CD4-positive, alpha-beta T cell (primary cell): ENCODE results near the gene ADGRB3. TPM values are rescaled to one million over a fixed set of nuclear protein-coding genes. Genes with fewer than 3 reads are reported as not detected.

Experiments used
- ATAC-seq: fragments of 200-7000 bp; cut with Tn5 transposase; one replicate; pipeline ENCODE4 v1.10.0; 2022; ENCODE audit warnings: mild to moderate bottlenecking; ENCODE audit not compliant: poor library complexity
- CTCF ChIA-PET: fragments of 350-600 bp; sonication (Branson Sonifier 250); formaldehyde crosslinking; loops from one replicate; lab custom pipeline; 2021; ENCODE audit warnings: antibody characterized with exemption, inconsistent platforms; lab: Charles Lee
- POLR2A ChIA-PET: fragments of 350-600 bp; sonication (Branson Sonifier 250); formaldehyde crosslinking; loops from one replicate; lab custom pipeline; 2021; ENCODE audit warnings: antibody characterized with exemption, inconsistent platforms; lab: Charles Lee
- DNase-seq, 14 experiments: peaks; one replicate each; pipeline ENCODE4 v3.0.0-alpha.2; 2013 to 2020; ENCODE audit warnings: mixed read lengths in 2 of 14
- H3K27ac ChIP-seq, 2 donors: one replicate each; pipeline versions ENCODE4 v1.5.1 to v1.7.0; 2013; ENCODE audit warnings: low read length in 2 of 2, low read depth in 1 of 2, mild to moderate bottlenecking in 1 of 2
- H3K27me3 ChIP-seq, 2 experiments: 1 replicate in 1 of 2; 2 replicates in 1 of 2; pipeline versions ENCODE4 v1.6.1 to v1.7.0; 2013; ENCODE audit warnings: low read length in 2 of 2, control low read depth in 1 of 2, mild to moderate bottlenecking in 1 of 2, moderate library complexity in 1 of 2; ENCODE audit not compliant: insufficient read depth in 2 of 2, control insufficient read depth in 1 of 2
- H3K36me3 ChIP-seq: one replicate; pipeline ENCODE4 v1.6.1; 2013; ENCODE audit warnings: low read length, control low read depth; ENCODE audit not compliant: insufficient read depth
- H3K4me1 ChIP-seq: one replicate; pipeline ENCODE4 v1.6.1; 2013; ENCODE audit warnings: low read length, control low read depth; ENCODE audit not compliant: insufficient read depth
- H3K4me3 ChIP-seq: one replicate; pipeline ENCODE4 v1.5.1; 2013; ENCODE audit warnings: mild to moderate bottlenecking, low read length, moderate library complexity
- H3K9me3 ChIP-seq, 2 experiments: 1 replicate in 1 of 2; 2 replicates in 1 of 2; pipeline versions ENCODE4 v1.6.1 to v1.7.0; 2013; ENCODE audit warnings: low read length in 2 of 2, mild to moderate bottlenecking in 2 of 2, control low read depth in 1 of 2, moderate library complexity in 1 of 2; ENCODE audit not compliant: control insufficient read depth in 1 of 2, insufficient read depth in 1 of 2
- H3K27ac Mint-ChIP-seq: one replicate; pipeline ENCODE4 v1.8.0; 2020; ENCODE audit warnings: mixed read lengths
- H3K27me3 Mint-ChIP-seq: one replicate; pipeline ENCODE4 v1.8.0; 2021; ENCODE audit warnings: mixed read lengths
- H3K36me3 Mint-ChIP-seq: one replicate; pipeline ENCODE4 v1.8.0; 2021; ENCODE audit warnings: low read depth, mixed read lengths
- H3K4me1 Mint-ChIP-seq: one replicate; pipeline ENCODE4 v1.8.0; 2021; ENCODE audit warnings: low read depth, mixed read lengths
- H3K4me3 Mint-ChIP-seq: one replicate; pipeline ENCODE4 v1.8.0; 2020; ENCODE audit warnings: mild to moderate bottlenecking, mixed read lengths
- H3K9me3 Mint-ChIP-seq: one replicate; pipeline ENCODE4 v1.8.0; 2020; ENCODE audit warnings: mixed read lengths
- intact Hi-C, 2 experiments: fragments of 100-400 bp; cut with DNase I in 1 of 2; cut with micrococcal nuclease in 1 of 2; formaldehyde crosslinking; loops; one replicate each; pipeline versions ENCODE4 v1.15.1 to v1.9.0; 2023 to 2025; cut with DNase I, micrococcal nuclease
- total RNA-seq, 174 experiments: library from RNA in 2 of 174; stranded (reverse) in 2 of 174; gene quantifications; one replicate each; pipeline ENCODE4 v1.2.3 and lab custom pipeline; 2021 to 2026
- TF ChIP-seq, protein P1 (sequence below): fragments of 200-600 bp; IDR thresholded peaks from one replicate; pipeline ENCODE4 v1.8.0; 2022; ENCODE audit warnings: antibody characterized with exemption, mild to moderate bottlenecking

Gene ADGRB3
- total RNA-seq, 2 experiments from 2014 or later = not detected

DNA sequence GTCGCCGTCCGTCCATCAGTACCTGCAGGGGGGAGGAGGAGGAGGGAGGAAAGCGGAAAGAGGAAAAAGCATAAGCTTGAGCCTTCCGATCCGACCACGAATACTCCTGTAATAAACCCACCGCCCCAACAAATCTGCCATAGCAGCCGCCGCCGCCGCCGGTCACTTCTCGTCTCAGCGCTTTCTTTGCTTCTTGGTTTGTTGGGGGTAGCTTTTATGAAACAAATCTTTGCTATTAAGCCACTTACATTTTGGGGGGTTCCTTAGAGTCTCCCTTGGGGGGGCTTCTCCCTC, 277 bp downstream of the ADGRB3 start:
- Mint-ChIP-seq H3K36me3 (no peaks in the 10 kb centered on the region), H3K27ac (no peak overlapping the region), H3K27me3 (peaks cover 64% of the 10 kb centered on the region), H3K4me1 (peaks cover 23% of the 10 kb centered on the region), H3K4me3 (peak overlapping the region; percentile 79), H3K9me3 (no peaks in the 10 kb centered on the region)
- Histone ChIP-seq H3K27ac (no peak overlapping the region), H3K4me3 (peak overlapping the region; percentile 44), H3K36me3 (no peaks in the 10 kb centered on the region), H3K9me3 (peaks cover 0 to 4% of the 10 kb centered on the region in 2 experiments), H3K27me3 (peaks cover 15 to 40% of the 10 kb centered on the region in 2 experiments), H3K4me1 (peaks cover 12% of the 10 kb centered on the region)
- ChIA-PET CTCF (no interaction called here), POLR2A (no interaction called here)
- DNase-seq = no peak
- intact Hi-C loops = loop anchor here in 1 of 2 experiments (10.0 kb wide), 1 partner anchor 1469 kb away; no protein-coding TSS in a partner anchor
- TF ChIP-seq, protein P1, sequence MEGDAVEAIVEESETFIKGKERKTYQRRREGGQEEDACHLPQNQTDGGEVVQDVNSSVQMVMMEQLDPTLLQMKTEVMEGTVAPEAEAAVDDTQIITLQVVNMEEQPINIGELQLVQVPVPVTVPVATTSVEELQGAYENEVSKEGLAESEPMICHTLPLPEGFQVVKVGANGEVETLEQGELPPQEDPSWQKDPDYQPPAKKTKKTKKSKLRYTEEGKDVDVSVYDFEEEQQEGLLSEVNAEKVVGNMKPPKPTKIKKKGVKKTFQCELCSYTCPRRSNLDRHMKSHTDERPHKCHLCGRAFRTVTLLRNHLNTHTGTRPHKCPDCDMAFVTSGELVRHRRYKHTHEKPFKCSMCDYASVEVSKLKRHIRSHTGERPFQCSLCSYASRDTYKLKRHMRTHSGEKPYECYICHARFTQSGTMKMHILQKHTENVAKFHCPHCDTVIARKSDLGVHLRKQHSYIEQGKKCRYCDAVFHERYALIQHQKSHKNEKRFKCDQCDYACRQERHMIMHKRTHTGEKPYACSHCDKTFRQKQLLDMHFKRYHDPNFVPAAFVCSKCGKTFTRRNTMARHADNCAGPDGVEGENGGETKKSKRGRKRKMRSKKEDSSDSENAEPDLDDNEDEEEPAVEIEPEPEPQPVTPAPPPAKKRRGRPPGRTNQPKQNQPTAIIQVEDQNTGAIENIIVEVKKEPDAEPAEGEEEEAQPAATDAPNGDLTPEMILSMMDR = no peak
- no peak for ATAC-seq

DNA sequence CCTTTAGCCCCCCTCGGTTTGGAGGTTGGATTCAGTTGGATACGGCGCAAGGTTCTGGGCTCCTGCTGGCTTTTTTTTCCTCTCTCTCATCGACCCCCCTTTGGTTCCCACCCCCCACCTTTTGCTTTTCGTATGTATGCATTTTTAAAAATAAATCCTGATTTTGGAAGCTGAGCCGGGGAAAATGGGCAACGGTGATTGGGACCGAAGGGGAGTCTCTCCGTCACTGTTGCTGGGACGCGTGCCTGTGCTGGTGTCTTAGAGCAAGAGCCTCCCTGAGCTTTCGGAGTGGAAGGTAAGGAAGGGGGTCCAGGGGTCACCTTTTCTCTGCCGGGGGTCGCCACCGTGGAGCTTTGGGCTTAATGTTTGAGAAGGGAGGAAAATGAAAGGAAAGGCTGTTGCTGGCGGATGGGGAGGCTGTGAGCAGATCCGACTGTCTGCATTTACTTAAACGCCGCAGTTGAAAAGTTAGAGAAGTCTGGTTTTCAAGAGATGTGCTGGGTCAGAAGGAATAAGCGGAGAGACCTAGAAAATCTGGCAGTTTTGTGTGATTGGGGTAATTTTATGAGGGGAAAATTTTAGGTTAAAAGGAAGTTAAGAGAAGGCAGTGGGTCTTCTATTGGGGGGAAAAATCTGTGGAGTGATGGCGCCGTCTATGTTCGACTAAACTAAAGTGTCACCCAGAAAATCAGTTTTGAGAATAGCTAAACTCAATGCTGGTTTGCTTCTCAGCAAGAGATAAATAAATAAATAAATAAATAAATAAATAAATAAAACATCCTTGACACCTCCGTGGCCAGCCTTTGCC, 828 bp downstream of the ADGRB3 start:
- no peak overlapping the region for H3K27ac ChIP-seq
- POLR2A ChIA-PET = no interaction called here
- Mint-ChIP-seq H3K9me3 (no peaks in the 10 kb centered on the region), H3K27ac (no peak overlapping the region), H3K27me3 (peaks cover 64% of the 10 kb centered on the region), H3K36me3 (no peaks in the 10 kb centered on the region), H3K4me3 (peak overlapping the region; percentile 79), H3K4me1 (peaks cover 23% of the 10 kb centered on the region)
- H3K27me3 ChIP-seq = peaks cover 15 to 40% of the 10 kb centered on the region in 2 experiments
- peak overlapping the region; percentile 44 for H3K4me3 ChIP-seq
- H3K9me3 ChIP-seq = peaks cover 0 to 4% of the 10 kb centered on the region in 2 experiments
- ATAC-seq = no peak
- intact Hi-C loops = loop anchor here in 1 of 2 experiments (10.0 kb wide), 1 partner anchor 1469 kb away; no protein-coding TSS in a partner anchor
- peaks cover 12% of the 10 kb centered on the region for H3K4me1 ChIP-seq
- DNase-seq = no peak
- CTCF ChIA-PET = no interaction called here
- no peaks in the 10 kb centered on the region for H3K36me3 ChIP-seq
- TF ChIP-seq, protein P1 = no peak

DNA sequence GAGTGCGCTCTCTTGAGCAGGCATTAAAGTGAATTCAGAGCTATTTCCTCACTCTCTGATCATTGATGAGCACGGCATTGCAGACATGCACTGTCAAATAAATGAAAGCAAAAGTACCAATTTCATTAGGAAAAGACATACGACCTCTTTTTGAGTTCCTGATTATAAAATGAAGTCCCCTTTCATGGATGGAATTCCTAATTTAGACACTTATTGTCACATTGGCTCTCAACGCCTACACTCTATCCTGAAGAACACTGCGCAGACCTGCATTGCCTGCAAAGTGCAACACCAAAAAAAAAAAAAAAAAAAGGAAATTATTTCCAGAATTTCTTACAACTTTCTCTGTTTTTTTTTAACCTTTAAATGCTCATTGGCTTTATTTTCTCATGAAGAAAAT, 1.6 kb downstream of the ADGRB3 start:
- H3K27me3 Mint-ChIP-seq = peaks cover 69% of the 10 kb centered on the region
- H3K27ac Mint-ChIP-seq = no peak overlapping the region
- CTCF ChIA-PET = no interaction called here
- DNase-seq (no peak), ATAC-seq (no peak)
- intact Hi-C loops = loop anchor here in 1 of 2 experiments (10.0 kb wide), 1 partner anchor 1468 kb away; no protein-coding TSS in a partner anchor
- H3K27me3 ChIP-seq = peaks cover 15 to 37% of the 10 kb centered on the region in 2 experiments
- no peaks in the 10 kb centered on the region for H3K36me3 ChIP-seq
- H3K4me1 ChIP-seq = peaks cover 12% of the 10 kb centered on the region
- H3K4me1 Mint-ChIP-seq = peaks cover 23% of the 10 kb centered on the region
- H3K9me3 ChIP-seq = peaks cover 0 to 4% of the 10 kb centered on the region in 2 experiments
- H3K9me3 Mint-ChIP-seq = no peaks in the 10 kb centered on the region
- H3K4me3 Mint-ChIP-seq = no peak overlapping the region
- no peak overlapping the region for H3K4me3 ChIP-seq
- H3K27ac ChIP-seq = no peak overlapping the region
- POLR2A ChIA-PET = no interaction called here
- no peaks in the 10 kb centered on the region for H3K36me3 Mint-ChIP-seq
- TF ChIP-seq, protein P1 = no peak
